Chondrocyte (in vitro differentiated cells): ENCODE results near the gene FCHSD1. TPM values are rescaled to one million over a fixed set of nuclear protein-coding genes. Genes with fewer than 3 reads are reported as not detected.

Source experiments
- DNase-seq: peaks from one replicate; pipeline ENCODE4 v3.0.0; 2021; ENCODE audit warnings: mixed read lengths, low spot score
- H3K27ac Mint-ChIP-seq: one replicate; pipeline ENCODE4 v1.8.0; 2021; ENCODE audit warnings: mild to moderate bottlenecking, moderate library complexity, mixed read lengths; ENCODE audit not compliant: unreplicated experiment
- H3K27me3 Mint-ChIP-seq: 2 replicates; pipeline ENCODE4 v1.8.0; 2021; ENCODE audit warnings: low read depth, mixed read lengths
- H3K36me3 Mint-ChIP-seq: 2 replicates; pipeline ENCODE4 v1.8.0; 2021; ENCODE audit warnings: low read depth, mixed read lengths
- H3K4me1 Mint-ChIP-seq: 2 replicates; pipeline ENCODE4 v1.8.0; 2021; ENCODE audit warnings: low read depth, mild to moderate bottlenecking, mixed read lengths
- H3K4me3 Mint-ChIP-seq: one replicate; pipeline ENCODE4 v1.8.0; 2021; ENCODE audit warnings: mild to moderate bottlenecking, moderate library complexity, mixed read lengths; ENCODE audit not compliant: unreplicated experiment
- H3K9me3 Mint-ChIP-seq: 2 replicates; pipeline ENCODE4 v1.8.0; 2021; ENCODE audit warnings: low read depth, mixed read lengths
- total RNA-seq: library from RNA; stranded (reverse); gene quantifications from 3 replicates; pipeline ENCODE4 v1.2.1, GENCODE V29; 2021
- TF ChIP-seq, protein P1 (sequence below): fragments of 200-600 bp; sonication (generic); IDR thresholded peaks from 2 replicates; pipeline ENCODE4 v1.5.0; 2021; ENCODE audit warnings: antibody characterized with exemption, mild to moderate bottlenecking, moderate library complexity

The FCHSD1 gene
- total RNA-seq, 1 donor from 2014 or later = 29.8 TPM

DNA sequence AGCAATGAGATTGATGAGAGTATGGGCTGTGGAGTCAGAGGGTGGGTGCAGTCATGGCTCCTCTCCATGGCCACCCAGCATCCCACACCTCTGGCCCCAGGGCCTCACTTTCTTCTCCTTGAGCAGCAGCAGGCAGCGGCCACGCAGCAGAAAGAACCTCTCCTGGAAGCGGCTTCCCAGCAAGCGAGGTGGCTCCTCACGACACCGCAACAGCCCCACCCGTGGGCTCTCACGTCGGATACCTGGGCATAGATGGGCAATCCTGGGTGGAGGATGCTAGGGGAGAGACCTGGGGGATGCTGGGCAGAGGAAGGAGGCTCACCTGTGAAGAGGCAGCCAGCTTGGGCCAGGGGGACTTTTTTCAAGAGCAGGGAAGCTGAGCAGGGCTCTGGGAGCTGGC lies 5.2 kb upstream of the FCHSD1 start:
- Mint-ChIP-seq H3K27ac (no peak overlapping the region), H3K27me3 (no peaks in the 10 kb centered on the region), H3K4me3 (no peak overlapping the region), H3K36me3 (peaks cover 3% of the 10 kb centered on the region), H3K9me3 (no peaks in the 10 kb centered on the region), H3K4me1 (peaks cover 8% of the 10 kb centered on the region)
- DNase-seq = no peak
- TF ChIP-seq, protein P1, sequence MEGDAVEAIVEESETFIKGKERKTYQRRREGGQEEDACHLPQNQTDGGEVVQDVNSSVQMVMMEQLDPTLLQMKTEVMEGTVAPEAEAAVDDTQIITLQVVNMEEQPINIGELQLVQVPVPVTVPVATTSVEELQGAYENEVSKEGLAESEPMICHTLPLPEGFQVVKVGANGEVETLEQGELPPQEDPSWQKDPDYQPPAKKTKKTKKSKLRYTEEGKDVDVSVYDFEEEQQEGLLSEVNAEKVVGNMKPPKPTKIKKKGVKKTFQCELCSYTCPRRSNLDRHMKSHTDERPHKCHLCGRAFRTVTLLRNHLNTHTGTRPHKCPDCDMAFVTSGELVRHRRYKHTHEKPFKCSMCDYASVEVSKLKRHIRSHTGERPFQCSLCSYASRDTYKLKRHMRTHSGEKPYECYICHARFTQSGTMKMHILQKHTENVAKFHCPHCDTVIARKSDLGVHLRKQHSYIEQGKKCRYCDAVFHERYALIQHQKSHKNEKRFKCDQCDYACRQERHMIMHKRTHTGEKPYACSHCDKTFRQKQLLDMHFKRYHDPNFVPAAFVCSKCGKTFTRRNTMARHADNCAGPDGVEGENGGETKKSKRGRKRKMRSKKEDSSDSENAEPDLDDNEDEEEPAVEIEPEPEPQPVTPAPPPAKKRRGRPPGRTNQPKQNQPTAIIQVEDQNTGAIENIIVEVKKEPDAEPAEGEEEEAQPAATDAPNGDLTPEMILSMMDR = no peak

DNA sequence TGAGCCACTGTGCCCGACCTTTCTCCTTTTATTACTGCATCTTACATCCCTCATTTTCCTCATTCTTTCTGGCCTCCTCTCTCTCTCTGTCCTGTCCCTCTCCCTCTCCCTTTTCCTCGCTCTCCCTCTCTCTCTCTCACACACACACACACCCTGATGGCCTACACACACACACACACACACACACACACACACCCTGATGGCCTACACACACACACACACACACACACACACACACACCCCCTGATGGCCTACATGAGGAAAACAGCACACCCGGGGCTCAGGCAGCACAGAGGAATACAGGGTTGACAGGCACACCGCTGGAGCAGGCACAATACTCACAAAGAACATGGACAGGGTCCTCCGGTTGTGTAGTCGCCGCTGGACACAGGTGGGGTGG lies 3.8 kb upstream of the FCHSD1 start:
- Mint-ChIP-seq H3K36me3 (peaks cover 3% of the 10 kb centered on the region), H3K4me1 (peaks cover 20% of the 10 kb centered on the region), H3K27me3 (no peaks in the 10 kb centered on the region), H3K4me3 (no peak overlapping the region), H3K9me3 (no peaks in the 10 kb centered on the region), H3K27ac (no peak overlapping the region)
- TF ChIP-seq, protein P1 = no peak
- DNase-seq = no peak

DNA sequence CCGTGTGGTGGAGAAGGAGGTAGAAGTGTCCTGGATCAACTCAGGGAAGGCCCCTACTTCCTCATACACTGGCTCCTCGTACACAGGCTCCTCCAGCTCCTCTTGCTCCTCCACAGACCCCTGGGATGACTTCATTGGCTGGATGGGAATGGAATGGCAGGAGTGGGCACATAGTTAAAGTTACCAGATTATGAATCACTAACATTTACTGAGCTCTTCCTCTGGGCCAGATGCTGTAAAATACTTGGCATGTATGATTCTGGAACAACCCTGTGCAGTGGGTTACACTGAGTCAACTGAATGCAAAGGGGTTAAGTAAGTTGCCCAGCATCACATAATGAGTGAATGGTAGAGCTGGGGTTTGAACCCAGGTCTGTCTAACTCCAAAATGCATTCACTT lies 3.1 kb upstream of the FCHSD1 start:
- TF ChIP-seq, protein P1 = no peak
- no peak for DNase-seq
- Mint-ChIP-seq H3K9me3 (no peaks in the 10 kb centered on the region), H3K27ac (peak overlapping the region; percentile 54), H3K36me3 (peaks cover 3% of the 10 kb centered on the region), H3K4me3 (no peak overlapping the region), H3K4me1 (peaks cover 23% of the 10 kb centered on the region), H3K27me3 (no peaks in the 10 kb centered on the region)

DNA sequence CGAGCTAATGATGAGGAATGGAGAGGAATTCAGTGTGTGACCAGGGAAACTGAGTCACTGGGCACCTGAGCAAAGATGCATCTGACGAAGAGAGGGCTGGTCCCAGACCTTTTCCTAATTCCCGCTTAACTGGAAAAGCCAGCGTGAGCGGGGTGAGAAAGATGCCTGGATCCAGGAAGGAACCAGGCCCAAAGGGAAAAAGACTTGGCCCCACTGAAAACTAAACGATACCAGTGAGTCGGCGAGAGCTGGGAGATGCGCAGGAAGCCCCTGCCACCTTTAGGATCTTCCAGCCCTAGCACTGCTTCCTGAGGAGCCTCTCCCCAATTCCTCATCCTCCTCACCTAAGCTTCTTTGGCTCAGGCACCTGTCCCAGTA lies 499 bp upstream of the FCHSD1 start:
- Mint-ChIP-seq H3K27ac (no peak overlapping the region), H3K27me3 (no peaks in the 10 kb centered on the region), H3K9me3 (no peaks in the 10 kb centered on the region), H3K36me3 (peaks cover 5% of the 10 kb centered on the region), H3K4me3 (peak overlapping the region; percentile 99), H3K4me1 (peaks cover 20% of the 10 kb centered on the region)
- TF ChIP-seq, protein P1 = no peak
- no peak for DNase-seq

DNA sequence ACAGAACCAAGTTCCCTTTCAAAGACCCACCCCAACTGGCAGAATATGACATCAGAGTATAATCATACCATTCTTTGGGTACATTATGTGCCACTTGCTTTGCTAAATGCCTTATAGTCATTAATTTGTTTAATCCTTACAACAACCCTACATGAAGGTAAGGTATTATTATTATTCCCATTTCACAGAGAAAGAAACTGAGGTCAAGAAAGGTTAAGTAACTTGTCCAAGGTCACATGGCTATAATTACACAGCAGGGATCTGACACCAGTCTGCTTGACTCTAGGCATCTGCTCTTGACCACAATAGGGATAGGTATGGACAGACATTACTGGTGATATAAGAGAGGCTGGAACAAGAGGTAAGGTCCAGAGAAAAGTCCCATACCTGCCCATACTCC lies 1.2 kb downstream of the FCHSD1 start:
- no peaks in the 10 kb centered on the region for H3K27me3 Mint-ChIP-seq
- H3K4me1 Mint-ChIP-seq = peaks cover 20% of the 10 kb centered on the region
- DNase-seq = no peak
- peaks cover 7% of the 10 kb centered on the region for H3K36me3 Mint-ChIP-seq
- H3K4me3 Mint-ChIP-seq = peak overlapping the region; percentile 99
- no peak overlapping the region for H3K27ac Mint-ChIP-seq
- no peaks in the 10 kb centered on the region for H3K9me3 Mint-ChIP-seq
- TF ChIP-seq, protein P1 = no peak
